ENCODE data around the gene THAP11.
"Not testable (repeated sequence)": the region's sequence is repeated elsewhere in the genome, so short reads cannot be mapped to it uniquely, and the experiment has no call there.

THAP11 gene

GRCh38 chr16:67864044-67864443 is 21.9 kb downstream of the THAP11 start:
- not testable (repeated sequence) for DNase-seq

- no peak for DNase-seq
Observed at GRCh38 chr16:67864594-67864993, 22.5 kb downstream of the THAP11 start.

- DNase-seq, result peak; percentile 25
Observed at GRCh38 chr16:67865318-67865717, 23.2 kb downstream of the THAP11 start.

- no peak for DNase-seq
Observed at GRCh38 chr16:67868290-67868689, 26.2 kb downstream of the THAP11 start.

GRCh38 chr16:67869653-67870052 is 27.5 kb downstream of the THAP11 start:
- no peak for DNase-seq

DNA sequence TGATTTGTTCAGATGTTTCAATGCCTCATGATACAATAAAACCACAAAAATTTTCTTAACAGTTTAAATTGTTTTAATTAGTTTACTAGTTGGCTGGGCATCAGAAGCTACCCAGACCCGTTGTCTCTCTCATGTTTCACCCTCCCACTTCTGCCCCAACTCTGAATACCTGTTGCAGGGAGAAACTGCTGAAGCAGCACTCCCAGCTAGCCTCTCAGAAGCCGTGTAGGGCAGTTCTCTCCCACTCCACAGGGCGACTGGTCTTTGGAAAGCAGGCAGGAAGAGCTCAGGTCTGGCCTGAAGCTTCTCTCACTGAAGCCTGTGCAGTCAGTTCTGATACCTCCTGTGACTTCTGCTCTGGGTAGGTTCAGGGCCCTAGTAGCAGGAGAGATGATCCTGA is 29.1 kb downstream of the THAP11 start:
- DNase-seq, result no peak

GRCh38 chr16:67872131-67872630 is 30.1 kb downstream of the THAP11 start:
- no peak for DNase-seq

DNA sequence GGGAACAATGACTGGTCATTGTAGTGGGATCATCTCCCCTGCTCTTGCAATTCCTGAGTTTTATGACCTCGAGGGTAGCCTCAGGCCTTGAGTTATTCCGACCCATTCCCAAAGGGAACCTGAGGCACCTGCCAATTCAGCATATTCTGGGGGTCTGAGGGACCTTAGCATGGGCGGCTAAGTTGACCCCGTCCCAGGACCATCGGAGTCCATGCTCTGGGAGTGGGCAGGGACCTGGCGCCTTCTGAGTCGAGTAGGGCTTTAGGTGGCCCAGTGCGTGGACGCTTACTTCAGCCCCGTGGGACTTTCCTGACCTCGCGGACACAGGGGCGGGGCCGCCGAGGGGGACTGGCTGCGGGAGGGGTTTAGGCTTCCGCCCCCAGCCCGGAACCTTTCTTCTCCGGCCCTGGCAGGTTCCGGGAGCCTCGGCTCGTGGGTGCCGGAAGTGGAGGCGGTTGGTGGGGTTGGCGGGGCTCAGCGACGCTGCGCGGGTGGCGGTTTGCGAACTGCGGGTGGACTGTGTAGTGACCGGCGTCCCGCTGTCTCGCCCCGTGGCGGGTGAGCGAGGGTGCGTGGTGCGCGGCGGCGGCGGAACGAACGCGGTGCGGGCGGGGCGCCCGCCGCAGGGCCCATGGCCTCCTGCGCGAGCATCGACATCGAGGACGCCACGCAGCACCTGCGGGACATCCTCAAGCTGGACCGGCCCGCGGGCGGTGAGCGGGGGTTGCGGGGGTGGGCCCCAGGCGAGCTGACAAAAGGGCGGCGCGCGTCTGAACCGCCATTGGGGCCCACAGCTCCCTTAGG is 30.7 kb downstream of the THAP11 start, which contains the start of gene EDC4:
Gene EDC4, plus strand, starts transcription at position 422 of the 804 bp plus-strand sequence. Its CDS starts 210 bp downstream, at position 632.
- DNase-seq, result peak; percentile 91

GRCh38 chr16:67873435-67874370 is 31.6 kb downstream of the THAP11 start:
- DNase-seq, result no peak

- DNase-seq, result no peak
Observed at GRCh38 chr16:67874372-67874771, 32.3 kb downstream of the THAP11 start.

GRCh38 chr16:67877064-67877463 is 34.9 kb downstream of the THAP11 start:
- no peak for DNase-seq

DNA sequence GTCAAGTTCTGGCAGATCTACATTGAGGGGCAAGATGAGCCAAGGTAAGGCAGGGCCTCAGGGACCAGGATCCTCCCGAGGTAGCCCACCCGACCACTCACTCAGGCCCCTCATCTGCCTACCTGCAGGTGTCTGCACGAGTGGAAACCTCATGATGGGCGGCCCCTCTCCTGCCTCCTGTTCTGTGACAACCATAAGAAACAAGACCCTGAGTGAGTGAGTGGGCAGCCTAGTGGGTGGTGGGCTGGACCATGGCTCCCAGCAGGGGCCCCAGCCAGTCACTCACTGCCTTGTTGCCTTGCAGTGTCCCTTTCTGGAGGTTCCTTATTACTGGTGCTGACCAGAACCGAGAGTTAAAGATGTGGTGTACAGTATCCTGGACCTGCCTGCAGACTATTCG is 36.1 kb downstream of the THAP11 start:
- no peak for DNase-seq

DNA sequence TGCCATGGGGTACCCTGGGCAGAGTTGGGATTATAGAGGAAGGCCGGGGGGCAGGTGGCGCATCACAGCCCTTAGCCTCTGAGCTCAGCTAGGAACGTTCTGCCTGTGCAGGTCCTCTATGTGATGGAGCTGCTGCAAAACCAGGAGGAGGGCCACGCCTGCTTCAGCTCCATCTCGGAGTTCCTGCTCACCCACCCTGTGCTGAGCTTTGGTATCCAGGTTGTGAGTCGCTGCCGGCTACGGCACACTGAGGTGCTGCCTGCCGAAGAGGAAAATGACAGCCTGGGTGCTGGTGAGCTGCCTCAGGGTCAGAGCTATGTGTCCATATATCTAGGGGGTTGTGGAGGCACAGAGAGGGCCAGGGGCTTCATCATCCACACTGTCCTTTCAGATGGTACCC is 36.7 kb downstream of the THAP11 start:
- DNase-seq, result no peak

DNA sequence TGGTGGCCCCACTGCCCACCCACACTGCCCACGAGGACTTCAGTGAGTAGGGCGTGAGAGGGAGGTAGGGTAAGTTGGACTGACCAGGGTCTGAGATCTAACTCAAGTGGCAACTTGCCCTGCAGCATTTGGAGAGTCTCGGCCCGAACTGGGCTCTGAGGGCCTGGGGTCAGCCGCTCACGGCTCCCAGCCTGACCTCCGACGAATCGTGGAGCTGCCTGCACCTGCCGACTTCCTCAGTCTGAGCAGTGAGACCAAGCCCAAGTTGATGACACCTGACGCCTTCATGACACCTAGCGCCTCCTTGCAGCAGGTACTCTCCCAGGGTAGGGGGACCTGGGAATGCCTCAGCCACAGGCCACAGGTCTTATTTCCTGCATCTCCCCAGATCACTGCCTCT is 37.3 kb downstream of the THAP11 start:
- DNase-seq, result no peak

DNA sequence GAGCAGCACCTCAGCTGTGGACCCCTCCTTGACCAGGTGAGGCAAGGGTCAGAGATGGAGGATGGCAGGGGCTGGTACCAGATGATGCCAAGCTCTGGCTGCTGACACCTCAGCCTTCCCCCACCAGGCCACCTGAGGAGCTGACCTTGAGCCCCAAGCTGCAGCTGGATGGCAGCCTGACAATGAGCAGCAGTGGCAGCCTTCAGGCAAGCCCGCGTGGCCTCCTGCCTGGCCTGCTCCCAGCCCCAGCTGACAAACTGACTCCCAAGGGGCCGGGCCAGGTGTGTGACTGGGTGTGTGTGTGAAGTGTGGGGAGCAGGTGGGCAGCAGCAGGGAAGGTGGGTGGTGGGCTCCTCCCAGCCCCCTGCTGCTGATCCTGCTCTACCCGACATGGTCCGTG is 37.8 kb downstream of the THAP11 start:
- no peak for DNase-seq

DNA sequence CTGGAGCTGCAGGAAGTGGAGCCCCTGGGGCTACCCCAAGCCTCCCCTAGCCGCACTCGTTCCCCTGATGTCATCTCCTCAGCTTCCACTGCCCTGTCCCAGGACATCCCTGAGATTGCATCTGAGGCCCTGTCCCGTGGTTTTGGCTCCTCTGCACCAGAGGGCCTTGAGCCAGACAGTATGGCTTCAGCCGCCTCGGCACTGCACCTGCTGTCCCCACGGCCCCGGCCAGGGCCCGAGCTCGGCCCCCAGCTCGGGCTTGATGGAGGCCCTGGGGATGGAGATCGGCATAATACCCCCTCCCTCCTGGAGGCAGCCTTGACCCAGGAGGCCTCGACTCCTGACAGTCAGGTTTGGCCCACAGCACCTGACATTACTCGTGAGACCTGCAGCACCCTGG is 38.5 kb downstream of the THAP11 start:
- no peak for DNase-seq

DNA sequence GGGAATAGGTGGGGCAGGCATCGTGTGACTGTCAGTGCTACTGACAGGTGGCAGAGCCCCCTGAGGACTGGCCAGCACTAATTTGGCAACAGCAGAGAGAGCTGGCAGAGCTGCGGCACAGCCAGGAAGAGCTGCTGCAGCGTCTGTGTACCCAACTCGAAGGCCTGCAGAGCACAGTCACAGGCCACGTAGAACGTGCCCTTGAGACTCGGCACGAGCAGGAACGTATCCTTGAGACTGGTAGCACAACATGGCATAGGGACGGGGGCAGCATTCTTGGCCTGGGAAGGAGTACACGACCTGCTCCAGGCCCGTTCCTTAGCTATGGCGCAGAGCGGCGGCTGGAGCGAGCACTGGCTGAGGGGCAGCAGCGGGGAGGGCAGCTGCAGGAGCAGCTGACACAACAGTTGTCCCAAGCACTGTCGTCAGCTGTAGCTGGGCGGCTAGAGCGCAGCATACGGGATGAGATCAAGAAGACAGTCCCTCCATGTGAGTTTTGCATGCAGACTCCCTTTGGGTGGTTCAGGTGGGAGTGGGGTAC is 39.6 kb downstream of the THAP11 start:
- no peak for DNase-seq

DNA sequence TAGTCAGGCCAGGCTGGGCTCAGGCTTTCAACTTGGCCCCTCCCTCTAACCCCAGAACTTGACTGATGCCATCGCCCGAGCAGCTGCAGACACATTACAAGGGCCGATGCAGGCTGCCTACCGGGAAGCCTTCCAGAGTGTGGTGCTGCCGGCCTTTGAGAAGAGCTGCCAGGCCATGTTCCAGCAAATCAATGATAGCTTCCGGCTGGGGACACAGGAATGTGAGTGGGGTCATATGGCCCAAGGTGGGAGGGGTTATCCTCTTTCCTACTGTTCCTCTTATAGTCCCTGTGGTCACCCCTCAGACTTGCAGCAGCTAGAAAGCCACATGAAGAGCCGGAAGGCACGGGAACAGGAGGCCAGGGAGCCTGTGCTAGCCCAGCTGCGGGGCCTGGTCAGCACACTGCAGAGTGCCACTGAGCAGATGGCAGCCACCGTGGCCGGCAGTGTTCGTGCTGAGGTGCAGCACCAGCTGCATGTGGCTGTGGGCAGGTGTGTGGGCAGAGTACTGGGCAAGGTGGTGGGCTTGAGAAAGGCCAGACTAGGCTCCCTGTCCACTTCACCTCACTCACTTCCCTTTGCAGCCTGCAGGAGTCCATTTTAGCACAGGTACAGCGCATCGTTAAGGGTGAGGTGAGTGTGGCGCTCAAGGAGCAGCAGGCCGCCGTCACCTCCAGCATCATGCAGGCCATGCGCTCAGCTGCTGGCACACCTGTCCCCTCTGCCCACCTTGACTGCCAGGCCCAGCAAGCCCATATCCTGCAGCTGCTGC is 40.4 kb downstream of the THAP11 start:
- DNase-seq, result no peak

GRCh38 chr16:67883146-67883871 is 41.2 kb downstream of the THAP11 start:
- no peak for DNase-seq

DNA sequence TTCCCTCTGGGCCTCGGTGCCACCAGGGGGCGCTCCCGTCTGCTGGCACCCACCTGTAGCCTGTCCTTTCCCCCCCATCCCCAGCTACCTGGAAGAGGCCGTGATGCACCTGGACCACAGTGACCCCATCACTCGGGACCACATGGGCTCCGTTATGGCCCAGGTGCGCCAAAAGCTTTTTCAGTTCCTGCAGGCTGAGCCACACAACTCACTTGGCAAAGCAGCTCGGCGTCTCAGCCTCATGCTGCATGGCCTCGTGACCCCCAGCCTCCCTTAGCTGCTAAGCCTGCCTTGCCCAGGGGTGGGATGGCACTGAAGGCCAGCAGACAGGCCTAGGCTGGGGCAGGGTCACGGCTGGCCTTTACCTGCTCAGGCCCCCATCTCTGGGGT is 41.7 kb downstream of the THAP11 start:
- DNase-seq, result peak; percentile 78

- DNase-seq, result no peak
Observed at GRCh38 chr16:67884684-67885083, 42.6 kb downstream of the THAP11 start, which contains the start of gene NRN1L. Gene NRN1L (plus strand): TSS chr16:67884885. CDS start chr16:67884904, 19 bp downstream.

DNA sequence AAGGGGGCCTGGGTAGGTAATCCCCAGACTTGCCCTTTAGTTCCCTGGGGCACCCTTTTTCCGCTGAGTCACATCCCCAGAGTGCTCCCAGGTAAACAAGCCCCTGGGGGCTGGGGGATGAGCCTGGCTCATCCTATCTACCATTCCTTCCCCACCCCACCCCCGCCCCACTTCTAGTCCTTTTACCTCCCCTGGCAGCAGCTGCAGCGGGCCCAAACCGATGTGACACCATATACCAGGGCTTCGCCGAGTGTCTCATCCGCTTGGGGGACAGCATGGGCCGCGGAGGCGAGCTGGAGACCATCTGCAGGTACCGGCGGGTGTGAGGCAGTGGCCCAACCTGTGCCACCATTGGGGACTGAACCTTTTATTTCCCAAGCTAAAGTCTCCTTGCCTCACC is 43.4 kb downstream of the THAP11 start:
- no peak for DNase-seq

All from CD4-positive, alpha-beta T cell treated with Interleukin-12 subunit alpha and Interleukin-12 subunit beta, for 1 hour (primary cell).